ENCODE results near the gene SLC22A25.

DNA sequence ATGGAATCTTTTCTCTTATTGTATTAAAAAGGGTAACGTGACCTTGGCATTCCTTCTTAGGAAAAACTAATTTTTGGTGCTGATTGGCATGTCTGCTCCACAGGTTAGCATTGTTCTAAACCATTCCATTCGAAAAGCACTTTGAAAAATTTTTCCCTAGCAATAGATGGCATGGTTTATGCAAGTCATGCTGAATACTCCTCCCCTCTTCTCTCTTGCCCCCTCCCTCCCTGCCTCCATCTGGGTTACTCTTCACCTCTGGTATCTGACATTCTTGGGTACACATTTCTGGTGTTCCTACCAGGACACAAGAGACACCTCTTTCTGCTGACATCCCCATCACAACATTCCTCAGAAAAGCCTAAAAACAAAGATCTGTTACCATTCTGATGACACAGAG is 1.5 kb upstream of the SLC22A25 start:
- TF ChIP-seq, protein P1, sequence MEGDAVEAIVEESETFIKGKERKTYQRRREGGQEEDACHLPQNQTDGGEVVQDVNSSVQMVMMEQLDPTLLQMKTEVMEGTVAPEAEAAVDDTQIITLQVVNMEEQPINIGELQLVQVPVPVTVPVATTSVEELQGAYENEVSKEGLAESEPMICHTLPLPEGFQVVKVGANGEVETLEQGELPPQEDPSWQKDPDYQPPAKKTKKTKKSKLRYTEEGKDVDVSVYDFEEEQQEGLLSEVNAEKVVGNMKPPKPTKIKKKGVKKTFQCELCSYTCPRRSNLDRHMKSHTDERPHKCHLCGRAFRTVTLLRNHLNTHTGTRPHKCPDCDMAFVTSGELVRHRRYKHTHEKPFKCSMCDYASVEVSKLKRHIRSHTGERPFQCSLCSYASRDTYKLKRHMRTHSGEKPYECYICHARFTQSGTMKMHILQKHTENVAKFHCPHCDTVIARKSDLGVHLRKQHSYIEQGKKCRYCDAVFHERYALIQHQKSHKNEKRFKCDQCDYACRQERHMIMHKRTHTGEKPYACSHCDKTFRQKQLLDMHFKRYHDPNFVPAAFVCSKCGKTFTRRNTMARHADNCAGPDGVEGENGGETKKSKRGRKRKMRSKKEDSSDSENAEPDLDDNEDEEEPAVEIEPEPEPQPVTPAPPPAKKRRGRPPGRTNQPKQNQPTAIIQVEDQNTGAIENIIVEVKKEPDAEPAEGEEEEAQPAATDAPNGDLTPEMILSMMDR (conservative IDR thresholded peaks at IDR 0.05 in 1 of 2, IDR thresholded peaks at IDR 0.05 in 1 of 2; ENCODE audit: low read depth in 1 of 2, low read length in 2 of 2), result no peak
- TF ChIP-seq EZH2 (IDR thresholded peaks at IDR 0.05; ENCODE audit: low read length, missing control alignments), result no peak

All from fibroblast of lung (primary cell).